K562 (cell line): ENCODE measurements around the gene ZDHHC5. TPM values are rescaled to one million over a fixed set of nuclear protein-coding genes. Genes with fewer than 3 reads are reported as not detected.
A peak's percentile ranks its signal among the peaks of the same experiment; 100 is the strongest.

Experiments used
- ATF6 ChIP-seq: sonication (generic); formaldehyde crosslinking; IDR thresholded peaks from 2 replicates; pipeline ENCODE4 v1.4.0; 2020; ENCODE audit warnings: mild to moderate bottlenecking, missing genetic modification reagents
- CREB3 ChIP-seq: fragments of 450-650 bp; conservative IDR thresholded peaks from 2 replicates; pipeline ENCODE4 v1.6.1; 2016; ENCODE audit warnings: missing genetic modification characterization, low read depth, mild to moderate bottlenecking, missing compliant biosample characterization, moderate library complexity
- CREM ChIP-seq: IDR thresholded peaks from 2 replicates; pipeline ENCODE4 v1.6.1; 2014; ENCODE audit warnings: antibody characterized with exemption, low read depth
- ELF1 ChIP-seq: fragments of 200-800 bp; sonication (Bioruptor generic); IDR thresholded peaks from 2 replicates; pipeline ENCODE4 v1.6.1; 2016; ENCODE audit warnings: missing genetic modification characterization, missing compliant biosample characterization
- FOXJ3 ChIP-seq: sonication (generic); formaldehyde crosslinking; IDR thresholded peaks from 2 replicates; pipeline ENCODE4 v1.4.0; 2020; ENCODE audit warnings: mild to moderate bottlenecking, missing genetic modification reagents
- HMGXB4 ChIP-seq: sonication (generic); formaldehyde crosslinking; IDR thresholded peaks from 2 replicates; pipeline ENCODE4 v1.8.1; 2023; ENCODE audit warnings: mild to moderate bottlenecking, missing genetic modification reagents
- JUNB ChIP-seq: fragments of 450-650 bp; formaldehyde crosslinking; conservative IDR thresholded peaks from 2 replicates; pipeline ENCODE4 v1.4.0; 2020; ENCODE audit warnings: mild to moderate bottlenecking
- MAFK ChIP-seq: IDR thresholded peaks from 2 replicates; pipeline ENCODE4 v1.6.1; 2011; ENCODE audit warnings: low read length, improper control_type of control experiment
- MNT ChIP-seq, 2 experiments: fragments of 450-650 bp; conservative IDR thresholded peaks; 2 replicates each; pipeline ENCODE4 v1.6.1; 2017; ENCODE audit warnings: mild to moderate bottlenecking in 2 of 2, moderate library complexity in 2 of 2
- NELFE ChIP-seq: IDR thresholded peaks from 2 replicates; pipeline ENCODE4 v1.6.1; 2011; ENCODE audit warnings: mild to moderate bottlenecking; ENCODE audit not compliant: insufficient read depth, insufficient read length
- PHTF2 ChIP-seq: fragments of 250-450 bp; sonication (Bioruptor Pico); IDR thresholded peaks from 2 replicates; pipeline ENCODE4 v1.5.0; 2021; ENCODE audit warnings: mild to moderate bottlenecking
- POLR2AphosphoS5 ChIP-seq: IDR thresholded peaks from 2 replicates; pipeline ENCODE4 v1.6.1; 2011; ENCODE audit warnings: mild to moderate bottlenecking, low read depth, low read length, moderate library complexity; ENCODE audit not compliant: control insufficient read depth, insufficient read depth
- PRPF4 ChIP-seq: fragments of 200-400 bp; formaldehyde crosslinking; IDR thresholded peaks from one replicate; pipeline ENCODE4 v1.6.1; 2017; ENCODE audit warnings: low read length, low read depth, mild to moderate bottlenecking; ENCODE audit not compliant: insufficient read depth, poor library complexity, severe bottlenecking
- SMAD1 ChIP-seq: fragments of 150-350 bp; IDR thresholded peaks from 2 replicates; pipeline ENCODE4 v1.6.1; 2014; ENCODE audit warnings: low read length, low read depth; ENCODE audit not compliant: partially characterized antibody
- SRF ChIP-seq, 2 experiments: fragments of 250-450, 450-650 bp in 1 of 2; sonication (Bioruptor Pico) in 1 of 2; sonication (generic) in 1 of 2; formaldehyde crosslinking; IDR thresholded peaks; 2 replicates each; pipeline versions ENCODE4 v1.5.0 to v1.5.1; 2020 to 2022; ENCODE audit warnings: mild to moderate bottlenecking in 1 of 2, missing genetic modification reagents in 1 of 2
- XRCC5 ChIP-seq: fragments of 200-400 bp; formaldehyde crosslinking; IDR thresholded peaks from 2 replicates; pipeline ENCODE4 v1.6.1; 2017; ENCODE audit warnings: low read depth, mild to moderate bottlenecking, low read length
- ZNF134 ChIP-seq: fragments of 250-450 bp; sonication (Bioruptor Pico); conservative IDR thresholded peaks from 2 replicates; pipeline ENCODE4 v1.4.0; 2020
- ZNF212 ChIP-seq: fragments of 450-650 bp; formaldehyde crosslinking; IDR thresholded peaks from 2 replicates; pipeline ENCODE4 v1.4.0; 2020; ENCODE audit warnings: mild to moderate bottlenecking
- ZNF282 ChIP-seq: sonication (generic); formaldehyde crosslinking; IDR thresholded peaks from 2 replicates; pipeline ENCODE4 v1.8.1; 2023; ENCODE audit warnings: missing genetic modification reagents
- ZNF445 ChIP-seq: fragments of 250-450 bp; sonication (Bioruptor Pico); IDR thresholded peaks from 2 replicates; pipeline ENCODE4 v1.4.0; 2020; ENCODE audit warnings: low read depth, mild to moderate bottlenecking, moderate library complexity
- polyA plus RNA-seq, 8 experiments: library from polyadenylated mRNA; depleted of rRNA in 4 of 8; stranded (reverse) in 5 of 8; unstranded in 3 of 8; fragments of >200 nt; fragmentation: Nextera tagmentation in 2 of 8; fragmentation: Illumina TruSeq in 1 of 8; extraction: Ambion mirVana in 2 of 8; extraction: Trizol in 1 of 8; gene quantifications; 2 replicates each; pipeline versions ENCODE4 v1.2.1 to v1.2.3, GENCODE V29; 2011 to 2014; ENCODE audit warnings: inconsistent platforms in 1 of 8, missing spikeins in 1 of 8
- total RNA-seq, 7 experiments: library from RNA; depleted of rRNA in 6 of 7; stranded (reverse); fragments of >200 nt in 6 of 7; fragmentation: Illumina TruSeq in 2 of 7; extraction: Trizol in 2 of 7; gene quantifications; 2 replicates each; pipeline versions ENCODE4 v1.2.1 to v1.2.3, GENCODE V29; 2011 to 2021; ENCODE audit warnings: low replicate concordance in 1 of 7

The ZDHHC5 gene
- total and polyA plus RNA-seq, 9 of the 15 experiments (the other 6 are each of a cell fraction or from before 2014, with no cell fraction given), result 3.8 to 64.2 (median 35.9) TPM

- peak; percentile 94; the same call in 1 of the 2 replicates for TF ChIP-seq ATF6 (CRISPR knock-in tag)
- peak; percentile 93 for TF ChIP-seq ELF1 (tag)
- no peak for TF ChIP-seq ZNF445 (CRISPR knock-in tag)
- TF ChIP-seq PRPF4, result no peak
- no peak for TF ChIP-seq NELFE
- TF ChIP-seq JUNB (CRISPR knock-in tag), result no peak
- TF ChIP-seq PHTF2 (CRISPR knock-in tag), result no peak
- peak; percentile 57 for TF ChIP-seq POLR2AphosphoS5
- no peak for TF ChIP-seq XRCC5
- TF ChIP-seq MNT (conservative IDR thresholded peaks at IDR 0.05), result peak; percentile 44 to 73
- TF ChIP-seq CREB3 (tag), result no peak
- no peak for TF ChIP-seq MAFK
- no peak for TF ChIP-seq FOXJ3 (CRISPR knock-in tag)
- no peak for TF ChIP-seq ZNF282 (CRISPR knock-in tag)
- no peak for TF ChIP-seq HMGXB4 (CRISPR knock-in tag)
- peak in 1 of 2 experiments; percentile 86; a peak in 1 of 4 replicates for TF ChIP-seq SRF (CRISPR knock-in tag; IDR thresholded peaks at IDR 0.05)
- TF ChIP-seq CREM, result peak; percentile 93
- TF ChIP-seq SMAD1, result no peak
- no peak for TF ChIP-seq ZNF134 (CRISPR knock-in tag)
- TF ChIP-seq ZNF212 (CRISPR knock-in tag), result no peak
These were observed 44.6 kb downstream of the ZDHHC5 start, which contains the start of gene TMX2 (continued) for GRCh38 chr11:57712256-57713150.
